Activated CD4-positive, alpha-beta T cell treated with anti-CD3 and anti-CD28 coated beads, Interleukin-2, amount 10 ng/mL, durations not matched to agents 7 days and 5 days (primary cell): ENCODE measurements around the gene SKAP2. TPM values are rescaled to one million over a fixed set of nuclear protein-coding genes. Genes with fewer than 3 reads are reported as not detected.

Experiments
- CTCF ChIA-PET: fragments of 350-600 bp; sonication (Branson Sonifier 250); formaldehyde crosslinking; loops from one replicate; lab custom pipeline; 2021; ENCODE audit warnings: antibody characterized with exemption; lab: Charles Lee
- POLR2A ChIA-PET: fragments of 350-600 bp; sonication (Branson Sonifier 250); formaldehyde crosslinking; loops from one replicate; lab custom pipeline; 2021; ENCODE audit warnings: antibody characterized with exemption; lab: Charles Lee
- DNase-seq: peaks from one replicate; pipeline ENCODE4 v3.0.0-alpha.2; 2020
- H3K27ac Mint-ChIP-seq: one replicate; pipeline ENCODE4 v1.8.0; 2021; ENCODE audit warnings: mild to moderate bottlenecking, moderate library complexity, mixed read lengths
- H3K27me3 Mint-ChIP-seq: one replicate; pipeline ENCODE4 v1.8.0; 2021; ENCODE audit warnings: mixed read lengths
- H3K36me3 Mint-ChIP-seq: one replicate; pipeline ENCODE4 v1.8.0; 2021; ENCODE audit warnings: low read depth, mixed read lengths
- H3K4me1 Mint-ChIP-seq: one replicate; pipeline ENCODE4 v1.8.0; 2021; ENCODE audit warnings: mixed read lengths
- H3K4me3 Mint-ChIP-seq: one replicate; pipeline ENCODE4 v1.8.0; 2021; ENCODE audit warnings: mild to moderate bottlenecking, moderate library complexity, mixed read lengths
- H3K9me3 Mint-ChIP-seq: one replicate; pipeline ENCODE4 v1.8.0; 2021; ENCODE audit warnings: mixed read lengths
- total RNA-seq, 2 experiments: library from RNA; stranded (reverse); gene quantifications; one replicate each; pipeline ENCODE4 v1.2.3, GENCODE V29; 2021

Gene SKAP2
- total RNA-seq, 2 experiments from 2014 or later: 5.3 to 6.3 TPM

DNA sequence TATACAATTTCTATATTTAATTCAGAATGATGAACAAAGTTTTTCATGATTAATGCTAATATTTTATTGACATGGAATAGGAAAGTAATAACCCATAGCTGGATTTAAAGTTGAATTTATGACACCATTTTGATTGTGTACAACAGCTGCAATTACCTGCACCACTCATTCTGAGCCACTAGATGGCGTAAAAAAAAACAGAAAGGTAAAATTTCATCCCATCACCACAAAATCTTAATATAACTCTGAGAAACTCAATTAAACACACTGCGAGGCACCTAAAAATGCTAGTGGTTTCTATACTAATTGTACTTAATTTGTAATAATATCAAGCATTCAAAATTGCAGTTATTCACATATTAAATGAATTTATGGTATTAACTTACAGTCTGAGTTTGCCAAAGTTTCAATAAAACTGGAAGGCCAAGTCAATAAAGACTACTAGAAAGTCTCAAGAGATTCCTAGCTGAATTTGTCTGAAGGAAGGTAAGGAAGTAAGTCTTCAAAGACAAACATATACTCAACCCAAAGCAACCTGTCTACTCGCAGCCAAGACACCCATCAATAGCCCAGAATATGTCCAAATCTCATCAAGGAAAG lies 182.5 kb downstream of the SKAP2 start:
- CTCF ChIA-PET: interaction anchor here (1.8 to 3.6 kb wide), 2 partner anchors 412 to 479 kb away, joined by 4 to 15 read pairs; no protein-coding TSS in a partner anchor
- peaks cover 1% of the 10 kb centered on the region for H3K4me1 Mint-ChIP-seq
- no peaks in the 10 kb centered on the region for H3K9me3 Mint-ChIP-seq
- H3K27ac Mint-ChIP-seq: no peak overlapping the region
- H3K36me3 Mint-ChIP-seq: no peaks in the 10 kb centered on the region
- H3K27me3 Mint-ChIP-seq: peaks cover 28% of the 10 kb centered on the region
- POLR2A ChIA-PET: no interaction called here
- H3K4me3 Mint-ChIP-seq: no peak overlapping the region
- peak; percentile 17 for DNase-seq

DNA sequence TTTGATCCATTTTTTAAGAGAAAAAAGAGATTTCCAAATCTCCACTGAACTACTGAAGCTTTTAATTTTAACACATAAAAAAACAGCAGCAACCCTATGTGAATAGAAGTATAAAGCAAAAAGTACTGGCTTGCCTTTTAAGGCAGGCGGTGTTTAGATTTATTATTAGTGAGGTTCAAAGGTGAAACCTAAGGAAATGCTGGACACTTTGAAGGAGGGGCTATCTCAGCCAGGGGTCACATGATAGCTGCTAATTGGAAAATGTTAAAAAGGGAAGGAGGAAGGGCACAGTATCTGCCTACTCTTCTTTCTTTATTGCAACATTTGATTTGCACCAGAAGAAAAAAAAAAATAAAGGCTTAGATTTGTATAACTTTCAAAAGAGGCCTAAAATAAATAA lies 183.8 kb downstream of the SKAP2 start:
- POLR2A ChIA-PET: interaction anchor here (0.6 kb wide), 1 partner anchor 172 kb away, joined by 4 read pairs; no protein-coding TSS in a partner anchor
- CTCF ChIA-PET: interaction anchor here (3.6 kb wide), 1 partner anchor 480 kb away, joined by 15 read pairs; no protein-coding TSS in a partner anchor
- H3K4me3 Mint-ChIP-seq: no peak overlapping the region
- H3K36me3 Mint-ChIP-seq: no peaks in the 10 kb centered on the region
- no peaks in the 10 kb centered on the region for H3K9me3 Mint-ChIP-seq
- H3K27ac Mint-ChIP-seq: no peak overlapping the region
- peaks cover 27% of the 10 kb centered on the region for H3K27me3 Mint-ChIP-seq
- DNase-seq: no peak
- peaks cover 1% of the 10 kb centered on the region for H3K4me1 Mint-ChIP-seq

DNA sequence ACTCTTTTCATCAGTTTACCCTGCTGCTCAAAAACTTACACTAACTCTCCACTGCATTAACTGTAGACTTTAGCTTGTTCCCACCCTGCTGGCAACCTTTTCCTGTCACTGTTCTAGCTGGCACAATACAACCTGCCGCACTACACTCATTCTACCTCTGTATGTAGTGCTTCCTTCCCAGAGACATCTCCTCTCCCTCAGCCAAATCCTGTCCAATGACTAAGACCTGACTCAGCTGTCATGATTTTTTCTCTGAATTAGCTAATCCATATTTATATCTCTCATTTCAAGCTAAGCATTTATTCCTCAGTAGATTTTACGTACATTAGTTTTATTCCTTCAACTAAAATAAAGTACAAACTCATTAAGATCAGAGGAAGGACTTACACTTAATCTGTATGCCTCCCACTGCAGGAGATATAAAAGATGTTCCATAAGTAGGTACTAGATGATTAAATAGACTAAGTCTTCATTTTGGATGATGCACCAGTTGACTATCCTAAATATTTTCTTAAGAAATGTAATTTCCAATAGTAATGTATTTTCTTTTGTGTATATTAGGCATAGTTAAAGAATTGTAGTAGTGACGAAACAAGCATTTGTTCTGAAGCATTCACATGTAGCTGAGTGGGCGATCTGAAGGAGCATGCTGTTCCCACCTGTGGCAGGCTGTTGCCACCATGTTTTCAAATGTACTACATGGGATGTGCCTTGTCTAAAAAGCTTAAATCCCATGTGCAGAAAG lies 189.1 kb downstream of the SKAP2 start:
- no peak overlapping the region for H3K27ac Mint-ChIP-seq
- CTCF ChIA-PET: no interaction called here
- no peaks in the 10 kb centered on the region for H3K36me3 Mint-ChIP-seq
- DNase-seq: no peak
- POLR2A ChIA-PET: no interaction called here
- H3K4me1 Mint-ChIP-seq: peaks cover 2% of the 10 kb centered on the region
- peaks cover 27% of the 10 kb centered on the region for H3K27me3 Mint-ChIP-seq
- no peaks in the 10 kb centered on the region for H3K9me3 Mint-ChIP-seq
- H3K4me3 Mint-ChIP-seq: no peak overlapping the region

DNA sequence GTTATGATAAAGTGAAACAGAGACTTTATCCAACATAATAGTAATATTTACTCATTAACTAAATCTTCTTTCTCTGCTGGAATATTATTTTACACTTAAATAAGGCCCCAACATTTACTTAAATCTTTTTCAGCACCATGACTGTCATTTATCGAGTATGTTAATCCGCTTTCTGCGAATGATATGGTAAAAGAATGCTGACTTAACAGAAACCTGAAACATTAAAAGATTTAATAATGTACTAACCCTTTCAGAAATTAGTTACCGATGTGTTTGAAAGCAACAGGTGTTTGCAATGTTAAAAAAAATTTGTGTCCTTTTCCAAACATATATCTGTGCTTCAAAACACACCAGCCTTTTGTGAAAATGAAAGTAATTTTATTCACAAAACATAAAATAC lies 190.5 kb downstream of the SKAP2 start:
- no peak for DNase-seq
- H3K4me3 Mint-ChIP-seq: no peak overlapping the region
- POLR2A ChIA-PET: no interaction called here
- H3K36me3 Mint-ChIP-seq: no peaks in the 10 kb centered on the region
- H3K9me3 Mint-ChIP-seq: no peaks in the 10 kb centered on the region
- H3K27me3 Mint-ChIP-seq: peaks cover 28% of the 10 kb centered on the region
- no peak overlapping the region for H3K27ac Mint-ChIP-seq
- H3K4me1 Mint-ChIP-seq: peaks cover 2% of the 10 kb centered on the region
- CTCF ChIA-PET: no interaction called here

DNA sequence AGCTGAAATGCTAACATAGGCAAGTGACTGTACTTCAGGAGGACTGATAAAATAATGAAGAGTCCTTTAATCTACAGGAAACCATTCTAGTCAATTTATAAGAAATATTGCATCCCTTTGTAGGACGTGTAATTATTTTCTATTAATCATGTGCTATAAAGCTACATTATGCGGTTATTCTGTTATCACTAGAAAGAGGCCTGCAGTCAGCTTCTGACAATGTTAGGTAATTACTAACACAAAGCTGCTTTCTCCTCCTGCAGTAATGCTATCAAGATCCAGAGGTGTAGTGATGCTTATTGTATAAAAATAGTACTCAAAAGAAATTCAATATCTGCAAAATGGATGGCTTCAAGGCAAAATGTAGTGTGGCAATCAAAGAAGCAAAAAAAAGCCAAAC lies 191.1 kb downstream of the SKAP2 start:
- H3K36me3 Mint-ChIP-seq: no peaks in the 10 kb centered on the region
- POLR2A ChIA-PET: no interaction called here

DNA sequence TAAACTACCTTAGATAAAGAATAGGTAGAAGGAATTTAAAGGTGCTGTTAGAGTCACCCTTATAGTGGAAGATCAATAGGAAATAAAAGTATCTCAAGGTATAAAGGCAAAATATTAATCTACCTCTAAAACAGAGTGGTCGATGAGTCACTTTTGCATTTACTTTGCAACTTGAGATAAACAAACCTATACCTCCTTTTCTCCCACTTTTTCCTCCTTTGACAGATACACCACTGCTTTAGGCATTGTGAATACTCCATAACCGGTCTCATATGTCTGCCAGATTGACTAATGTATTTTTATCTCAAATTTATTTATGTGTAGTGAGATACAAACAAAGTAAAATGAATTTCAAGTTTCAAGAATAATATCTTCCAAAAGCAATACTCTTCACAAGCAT lies 193.5 kb downstream of the SKAP2 start:
- ChIA-PET POLR2A (no interaction called here), CTCF (no interaction called here)
- Mint-ChIP-seq H3K4me3 (no peak overlapping the region), H3K27me3 (peaks cover 25% of the 10 kb centered on the region), H3K36me3 (no peaks in the 10 kb centered on the region), H3K27ac (no peak overlapping the region), H3K9me3 (no peaks in the 10 kb centered on the region), H3K4me1 (peaks cover 9% of the 10 kb centered on the region)
- no peak for DNase-seq

More for the DNA sequence above, 191.1 kb downstream of the SKAP2 start:
- H3K9me3 Mint-ChIP-seq: no peaks in the 10 kb centered on the region
- H3K27me3 Mint-ChIP-seq: peaks cover 29% of the 10 kb centered on the region
- no peak for DNase-seq
- H3K27ac Mint-ChIP-seq: no peak overlapping the region
- no peak overlapping the region for H3K4me3 Mint-ChIP-seq
- CTCF ChIA-PET: no interaction called here
- H3K4me1 Mint-ChIP-seq: peaks cover 2% of the 10 kb centered on the region

DNA sequence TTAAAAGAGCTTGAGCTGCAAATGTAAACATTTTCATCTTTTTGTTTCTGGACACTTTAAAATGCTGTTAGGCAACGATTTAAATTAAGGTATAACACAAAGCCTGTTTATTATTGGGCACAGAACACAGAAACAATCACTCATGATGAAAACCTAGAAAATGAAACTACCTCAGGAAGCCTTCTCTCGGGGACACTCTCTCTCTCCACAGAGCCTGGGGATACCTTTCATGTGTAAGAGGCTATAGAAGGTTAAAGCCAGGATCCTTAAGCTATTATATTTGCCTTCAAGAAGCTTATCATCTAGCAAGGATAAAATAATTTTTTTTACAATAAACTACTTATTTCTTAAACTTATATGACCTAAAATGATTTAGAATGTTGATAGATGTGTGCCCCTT lies 194.1 kb downstream of the SKAP2 start:
- Mint-ChIP-seq H3K27ac (no peak overlapping the region), H3K9me3 (no peaks in the 10 kb centered on the region), H3K4me1 (peaks cover 12% of the 10 kb centered on the region), H3K4me3 (no peak overlapping the region), H3K27me3 (peaks cover 25% of the 10 kb centered on the region), H3K36me3 (no peaks in the 10 kb centered on the region)
- ChIA-PET CTCF (interaction anchor here (0.5 to 0.7 kb wide), 2 partner anchors 24 to 491 kb away, joined by 3 to 6 read pairs; no protein-coding TSS in a partner anchor), POLR2A (no interaction called here)
- no peak for DNase-seq

DNA sequence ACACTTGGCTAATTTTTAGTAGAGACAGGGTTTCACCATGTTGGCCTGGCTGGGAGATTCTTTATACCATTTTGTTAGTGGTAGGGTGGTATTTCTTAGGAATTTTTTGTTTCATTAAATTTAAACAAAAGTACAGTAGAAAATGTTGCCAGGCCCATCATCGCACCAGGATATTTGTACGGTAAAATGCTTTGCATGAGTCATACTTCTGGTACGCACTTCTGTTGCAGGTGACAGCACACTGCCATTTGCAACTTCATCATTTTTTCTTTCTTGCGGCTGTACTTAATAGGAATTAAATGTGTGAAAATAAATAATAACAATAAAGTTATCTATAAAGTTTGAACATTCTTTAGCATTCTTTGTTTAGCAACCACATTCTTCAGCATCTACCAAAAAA lies 195.6 kb downstream of the SKAP2 start:
- CTCF ChIA-PET: no interaction called here
- Mint-ChIP-seq H3K27ac (no peak overlapping the region), H3K4me1 (peaks cover 22% of the 10 kb centered on the region), H3K36me3 (no peaks in the 10 kb centered on the region), H3K4me3 (no peak overlapping the region), H3K27me3 (peaks cover 21% of the 10 kb centered on the region), H3K9me3 (no peaks in the 10 kb centered on the region)
- DNase-seq: no peak
- POLR2A ChIA-PET: no interaction called here

DNA sequence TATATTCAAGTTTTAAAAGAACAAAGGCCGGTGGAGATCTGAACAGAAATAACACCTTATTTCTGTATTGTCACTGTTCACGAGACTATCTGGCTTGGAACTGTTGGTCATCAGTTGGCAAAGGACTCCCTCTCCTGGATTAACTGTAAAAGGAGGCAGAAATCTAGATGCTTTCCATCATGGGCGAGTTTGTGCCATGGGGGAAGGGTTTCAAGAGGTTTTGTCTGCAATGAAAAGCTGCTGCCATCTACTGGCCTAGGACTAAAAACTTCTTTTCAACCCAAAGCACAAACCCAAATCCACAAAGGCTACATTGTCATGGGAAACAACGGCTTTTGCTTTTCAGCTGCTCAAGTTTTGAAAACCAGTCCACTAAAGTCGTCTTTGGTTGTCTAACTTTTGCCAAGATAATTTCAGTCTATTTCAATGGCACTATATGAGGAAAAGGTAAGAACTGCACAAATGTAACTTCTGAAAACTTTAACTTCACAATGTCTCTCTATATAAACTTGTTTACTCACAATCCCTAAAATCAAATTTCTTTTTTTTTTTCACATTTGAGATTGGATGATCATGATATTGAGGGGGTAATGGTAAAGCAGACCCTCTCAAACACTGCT lies 196.8 kb downstream of the SKAP2 start:
- no peak overlapping the region for H3K27ac Mint-ChIP-seq
- DNase-seq: peak; percentile 81
- no peaks in the 10 kb centered on the region for H3K36me3 Mint-ChIP-seq
- ChIA-PET CTCF (interaction anchor here (0.7 to 1.5 kb wide), 5 partner anchors 12 to 772 kb away, joined by 3 to 6 read pairs (median 4); no protein-coding TSS in a partner anchor), POLR2A (no interaction called here)
- H3K9me3 Mint-ChIP-seq: no peaks in the 10 kb centered on the region
- no peak overlapping the region for H3K4me3 Mint-ChIP-seq
- peaks cover 22% of the 10 kb centered on the region for H3K4me1 Mint-ChIP-seq
- peaks cover 29% of the 10 kb centered on the region for H3K27me3 Mint-ChIP-seq

DNA sequence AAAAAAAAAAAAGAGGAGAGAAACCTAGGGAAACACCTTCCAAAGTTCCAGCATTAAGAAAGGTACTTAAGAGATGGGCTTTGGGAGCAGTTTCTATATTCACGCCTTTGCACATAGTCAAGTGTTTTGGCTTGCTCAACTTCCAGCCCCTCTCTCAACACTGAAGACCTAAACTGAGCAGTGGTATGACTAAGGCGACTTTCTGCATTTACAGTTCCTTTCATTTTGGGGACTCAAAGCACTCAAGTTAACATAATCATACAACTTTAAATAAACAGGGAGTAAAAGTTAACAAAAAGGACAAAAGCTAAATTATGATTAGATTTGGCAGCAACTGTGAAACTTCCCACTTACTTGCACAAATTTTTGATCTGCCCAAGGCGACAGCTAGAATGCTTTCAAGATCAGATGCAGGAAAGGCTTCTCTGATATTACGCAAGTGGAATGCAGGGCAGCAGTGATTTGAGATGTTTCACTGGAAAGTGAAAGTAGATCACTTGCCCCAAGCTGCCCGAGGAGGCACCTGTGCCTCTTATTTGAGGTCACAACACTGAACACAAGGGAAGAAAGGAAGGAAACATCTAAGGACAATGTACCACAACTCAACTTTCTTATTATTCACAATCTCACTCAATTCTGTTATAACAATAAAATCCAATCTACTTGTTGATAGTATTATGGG lies 199.5 kb downstream of the SKAP2 start:
- Mint-ChIP-seq H3K4me1 (peaks cover 22% of the 10 kb centered on the region), H3K27me3 (peaks cover 28% of the 10 kb centered on the region), H3K27ac (no peak overlapping the region), H3K4me3 (peak overlapping the region; percentile 36), H3K36me3 (no peaks in the 10 kb centered on the region), H3K9me3 (no peaks in the 10 kb centered on the region)
- peak; percentile 64 for DNase-seq
- ChIA-PET CTCF (no interaction called here), POLR2A (no interaction called here)

DNA sequence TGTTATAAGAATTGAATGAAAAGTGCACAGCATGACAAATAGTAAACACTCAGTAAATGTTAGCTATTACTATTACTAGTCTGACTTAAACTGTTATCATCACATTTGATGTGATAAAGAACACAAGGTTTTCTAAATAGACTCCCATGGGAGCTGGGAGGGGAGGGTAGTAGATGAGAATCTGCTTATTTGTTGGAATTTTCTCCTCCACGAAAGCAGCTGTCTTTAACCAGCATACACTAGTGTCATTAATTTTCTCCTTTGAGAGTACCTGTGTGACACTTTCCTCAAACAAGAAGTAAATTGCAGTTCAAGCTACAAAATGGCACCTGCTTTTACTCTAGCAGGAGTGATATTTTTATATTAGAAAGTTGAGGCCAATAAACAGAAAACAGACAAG lies 200.1 kb downstream of the SKAP2 start:
- Mint-ChIP-seq H3K36me3 (no peaks in the 10 kb centered on the region), H3K27ac (no peak overlapping the region), H3K4me1 (peaks cover 22% of the 10 kb centered on the region), H3K27me3 (peaks cover 27% of the 10 kb centered on the region), H3K9me3 (no peaks in the 10 kb centered on the region), H3K4me3 (no peak overlapping the region)
- ChIA-PET POLR2A (no interaction called here), CTCF (interaction anchor here (0.5 kb wide), 1 partner anchor 706 kb away, joined by 3 read pairs; no protein-coding TSS in a partner anchor)
- DNase-seq: no peak

DNA sequence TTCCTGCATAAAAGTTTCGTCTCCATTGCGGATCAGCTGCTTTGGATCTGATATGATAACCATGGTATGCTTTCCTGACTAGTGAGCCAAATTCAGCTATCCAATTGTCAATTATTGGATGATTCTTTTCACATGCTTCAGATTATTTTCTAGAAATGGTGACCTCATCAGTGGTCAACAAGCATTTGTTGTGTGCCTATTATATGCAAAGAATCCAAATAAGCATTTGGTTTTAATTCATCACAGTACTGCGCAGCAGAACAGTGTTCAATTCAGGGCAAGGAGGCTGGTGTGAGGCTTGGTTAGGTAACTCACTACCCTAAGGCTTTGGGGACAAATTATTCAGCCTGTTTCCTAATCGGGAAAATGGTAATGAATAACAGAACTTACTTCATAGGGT lies 200.5 kb downstream of the SKAP2 start:
- peaks cover 27% of the 10 kb centered on the region for H3K27me3 Mint-ChIP-seq
- no peak overlapping the region for H3K4me3 Mint-ChIP-seq
- no peaks in the 10 kb centered on the region for H3K36me3 Mint-ChIP-seq
- peaks cover 22% of the 10 kb centered on the region for H3K4me1 Mint-ChIP-seq
- H3K9me3 Mint-ChIP-seq: no peaks in the 10 kb centered on the region
- no peak overlapping the region for H3K27ac Mint-ChIP-seq
- DNase-seq: no peak
- CTCF ChIA-PET: interaction anchor here (0.5 kb wide), 1 partner anchor 707 kb away, joined by 3 read pairs; no protein-coding TSS in a partner anchor
- POLR2A ChIA-PET: no interaction called here
